Cardiac muscle cell (in vitro differentiated cells and primary cell): ENCODE data around the gene MFF. TPM values are rescaled to one million over a fixed set of nuclear protein-coding genes. Genes with fewer than 3 reads are reported as not detected.

Experiments used
- DNase-seq, 2 donors: peaks; one replicate each; pipeline versions ENCODE4 v3.0.0 to v3.0.0-alpha.2; 2010 to 2017; ENCODE audit warnings: low read depth in 1 of 2, low spot score in 1 of 2
- H3K27ac ChIP-seq: fragments of 200-600 bp; sonication (generic); 2 replicates; pipeline ENCODE4 v1.5.1; 2016
- H3K27me3 ChIP-seq: fragments of 200-600 bp; sonication (generic); 2 replicates; pipeline ENCODE4 v1.6.0; 2016; ENCODE audit warnings: control low read depth
- H3K36me3 ChIP-seq: fragments of 200-600 bp; sonication (generic); 2 replicates; pipeline ENCODE4 v1.5.1; 2016; ENCODE audit warnings: control low read depth
- H3K4me1 ChIP-seq: fragments of 200-600 bp; sonication (generic); 2 replicates; pipeline ENCODE4 v1.8.1; 2017; ENCODE audit warnings: low read depth, mild to moderate bottlenecking, mixed run types
- H3K4me3 ChIP-seq: fragments of 200-600 bp; sonication (generic); 2 replicates; pipeline ENCODE4 v1.5.1; 2016; ENCODE audit warnings: mild to moderate bottlenecking
- H3K9me3 ChIP-seq: fragments of 200-600 bp; sonication (generic); 2 replicates; pipeline ENCODE4 v1.5.1; 2017; ENCODE audit warnings: low read depth, mild to moderate bottlenecking, control low read depth
- polyA plus RNA-seq: library from polyadenylated mRNA; unstranded; fragments of >200 nt; fragmentation: Nextera tagmentation; extraction: Ambion mirVana; gene quantifications from 2 replicates; pipeline ENCODE4 v1.2.1, GENCODE V29; 2016
- total RNA-seq: library from RNA; depleted of rRNA; stranded (reverse); fragments of >200 nt; gene quantifications from 2 replicates; pipeline ENCODE4 v1.2.3, GENCODE V29; 2016
- TF ChIP-seq, protein P1 (sequence below): IDR thresholded peaks from 2 replicates; pipeline ENCODE4 v1.5.1; 2012; ENCODE audit warnings: low read depth, mild to moderate bottlenecking, low read length

Gene MFF, protein sequence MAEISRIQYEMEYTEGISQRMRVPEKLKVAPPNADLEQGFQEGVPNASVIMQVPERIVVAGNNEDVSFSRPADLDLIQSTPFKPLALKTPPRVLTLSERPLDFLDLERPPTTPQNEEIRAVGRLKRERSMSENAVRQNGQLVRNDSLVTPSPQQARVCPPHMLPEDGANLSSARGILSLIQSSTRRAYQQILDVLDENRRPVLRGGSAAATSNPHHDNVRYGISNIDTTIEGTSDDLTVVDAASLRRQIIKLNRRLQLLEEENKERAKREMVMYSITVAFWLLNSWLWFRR
- total RNA-seq (109 and 144 TPM in 2 replicates), polyA plus RNA-seq (125 and 133 TPM in 2 replicates)

DNA sequence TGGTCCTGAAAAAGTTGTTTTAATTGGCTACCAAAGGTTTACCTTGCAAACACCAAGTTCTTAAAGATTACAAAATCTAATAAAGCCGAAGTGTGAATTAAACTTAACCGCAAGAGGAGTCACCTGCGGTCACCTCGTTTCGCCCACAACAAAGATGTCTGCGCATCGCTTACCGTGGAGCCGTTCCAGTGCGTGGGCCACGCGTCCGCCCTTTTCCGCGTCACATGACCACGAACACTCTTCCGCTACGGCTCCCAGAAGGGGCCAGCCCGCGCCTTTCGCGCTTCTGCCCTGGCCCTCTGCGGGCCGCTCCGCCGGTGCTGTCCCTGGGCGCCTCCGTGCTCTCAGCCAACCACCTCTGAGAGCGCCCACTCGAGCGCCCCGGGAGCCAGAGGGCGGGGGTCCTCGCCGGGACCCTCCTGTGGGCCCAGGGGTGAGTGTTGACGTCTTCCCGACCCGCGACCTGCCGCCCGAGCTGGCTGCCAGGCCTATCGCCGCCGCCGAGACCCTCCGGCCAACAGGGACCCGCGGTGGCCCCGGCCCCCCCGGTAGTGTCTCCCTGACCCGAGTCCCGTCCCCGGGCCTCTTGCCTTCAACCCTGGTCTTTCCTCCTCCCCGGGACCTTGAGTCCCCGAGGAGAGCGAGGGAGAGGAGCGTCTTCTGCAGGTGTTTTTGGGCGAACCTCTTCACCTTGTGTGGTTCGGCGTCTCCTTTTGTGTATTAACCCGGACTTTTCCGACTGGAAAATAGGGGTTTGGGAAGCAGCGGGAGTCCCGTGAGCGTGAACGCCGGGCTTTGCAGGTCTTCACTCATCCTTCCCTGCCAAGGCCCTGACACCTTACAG lies at the start of gene MFF:
Gene MFF (plus strand): TSS at position 257 of the 844 bp plus-strand sequence. CDS start 5,415 bp downstream, outside the sequence.
- H3K4me1 ChIP-seq: peaks cover 8% of the 10 kb centered on the region
- peak; percentile 94 to 96 for DNase-seq
- peak within 1 kb of the TSS; percentile 93 for H3K27ac ChIP-seq
- TF ChIP-seq, protein P1, sequence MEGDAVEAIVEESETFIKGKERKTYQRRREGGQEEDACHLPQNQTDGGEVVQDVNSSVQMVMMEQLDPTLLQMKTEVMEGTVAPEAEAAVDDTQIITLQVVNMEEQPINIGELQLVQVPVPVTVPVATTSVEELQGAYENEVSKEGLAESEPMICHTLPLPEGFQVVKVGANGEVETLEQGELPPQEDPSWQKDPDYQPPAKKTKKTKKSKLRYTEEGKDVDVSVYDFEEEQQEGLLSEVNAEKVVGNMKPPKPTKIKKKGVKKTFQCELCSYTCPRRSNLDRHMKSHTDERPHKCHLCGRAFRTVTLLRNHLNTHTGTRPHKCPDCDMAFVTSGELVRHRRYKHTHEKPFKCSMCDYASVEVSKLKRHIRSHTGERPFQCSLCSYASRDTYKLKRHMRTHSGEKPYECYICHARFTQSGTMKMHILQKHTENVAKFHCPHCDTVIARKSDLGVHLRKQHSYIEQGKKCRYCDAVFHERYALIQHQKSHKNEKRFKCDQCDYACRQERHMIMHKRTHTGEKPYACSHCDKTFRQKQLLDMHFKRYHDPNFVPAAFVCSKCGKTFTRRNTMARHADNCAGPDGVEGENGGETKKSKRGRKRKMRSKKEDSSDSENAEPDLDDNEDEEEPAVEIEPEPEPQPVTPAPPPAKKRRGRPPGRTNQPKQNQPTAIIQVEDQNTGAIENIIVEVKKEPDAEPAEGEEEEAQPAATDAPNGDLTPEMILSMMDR: peak; percentile 17
- no peaks in the 10 kb centered on the region for H3K27me3 ChIP-seq
- H3K9me3 ChIP-seq: no peaks in the 10 kb centered on the region
- H3K36me3 ChIP-seq: no peaks in the 10 kb centered on the region
- H3K4me3 ChIP-seq: peak within 1 kb of the TSS; percentile 64

DNA sequence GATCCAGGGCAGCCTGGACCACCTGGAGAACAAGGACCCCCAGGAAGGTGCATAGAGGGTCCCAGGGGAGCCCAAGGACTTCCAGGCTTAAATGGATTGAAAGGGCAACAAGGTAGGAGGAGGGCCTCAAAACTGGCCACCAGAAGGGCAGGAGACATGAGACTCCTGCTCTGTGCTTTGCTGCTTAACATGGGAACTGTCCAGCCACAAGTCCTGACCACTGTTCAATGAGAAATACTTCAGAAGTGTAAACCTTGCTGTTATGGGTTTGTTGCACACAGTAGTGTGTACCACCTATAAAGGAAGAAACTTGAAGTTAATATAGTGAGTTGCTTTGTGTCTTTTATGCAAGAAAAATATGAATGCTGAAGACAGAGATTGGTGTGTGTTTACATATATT lies 44.2 kb upstream of the MFF start:
- H3K27me3 ChIP-seq: no peaks in the 10 kb centered on the region
- no peak overlapping the region for H3K27ac ChIP-seq
- peak; percentile 12 to 54 for DNase-seq
- no peak overlapping the region for H3K4me3 ChIP-seq
- TF ChIP-seq, protein P1: no peak
- H3K36me3 ChIP-seq: no peaks in the 10 kb centered on the region
- no peaks in the 10 kb centered on the region for H3K4me1 ChIP-seq
- H3K9me3 ChIP-seq: no peaks in the 10 kb centered on the region

DNA sequence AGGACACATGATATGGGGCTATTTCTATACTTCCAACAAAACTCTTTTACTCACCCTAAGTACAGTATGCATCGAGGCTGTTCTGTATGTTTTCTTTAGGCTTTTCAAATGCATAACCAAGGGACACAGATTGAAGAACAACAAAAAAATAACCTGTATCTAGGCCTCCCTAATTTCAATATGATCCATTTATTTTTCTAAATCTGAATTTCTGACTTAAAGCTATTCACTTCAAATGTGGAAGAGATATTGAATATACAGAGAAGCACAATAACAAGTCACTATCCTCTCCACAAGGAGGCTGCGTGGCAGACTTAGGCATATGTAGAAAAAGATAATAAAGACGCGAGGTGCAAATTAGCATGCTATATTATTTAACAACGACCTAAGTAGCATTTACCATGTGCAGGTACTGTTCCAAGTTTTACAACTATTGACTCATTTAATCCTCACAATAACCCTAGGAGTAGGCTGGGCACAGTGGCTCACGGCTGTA lies 39.3 kb upstream of the MFF start:
- no peaks in the 10 kb centered on the region for H3K27me3 ChIP-seq
- no peak overlapping the region for H3K27ac ChIP-seq
- H3K9me3 ChIP-seq: no peaks in the 10 kb centered on the region
- DNase-seq: no peak
- H3K4me1 ChIP-seq: no peaks in the 10 kb centered on the region
- no peak overlapping the region for H3K4me3 ChIP-seq
- TF ChIP-seq, protein P1: no peak
- no peaks in the 10 kb centered on the region for H3K36me3 ChIP-seq

- no peaks in the 10 kb centered on the region for H3K4me1 ChIP-seq
- TF ChIP-seq, protein P1: no peak
- no peak overlapping the region for H3K4me3 ChIP-seq
- H3K9me3 ChIP-seq: no peaks in the 10 kb centered on the region
- no peaks in the 10 kb centered on the region for H3K36me3 ChIP-seq
- H3K27me3 ChIP-seq: no peaks in the 10 kb centered on the region
- no peak for DNase-seq
- H3K27ac ChIP-seq: no peak overlapping the region
Measured at GRCh38 chr2:227287771-227288170, 37.3 kb upstream of the MFF start.

- no peaks in the 10 kb centered on the region for H3K27me3 ChIP-seq
- TF ChIP-seq, protein P1: no peak
- H3K36me3 ChIP-seq: no peaks in the 10 kb centered on the region
- no peak for DNase-seq
- H3K27ac ChIP-seq: no peak overlapping the region
- H3K4me3 ChIP-seq: no peak overlapping the region
- H3K9me3 ChIP-seq: no peaks in the 10 kb centered on the region
- H3K4me1 ChIP-seq: no peaks in the 10 kb centered on the region
Measured at GRCh38 chr2:227292314-227292713, 32.7 kb upstream of the MFF start.
